ENCODE data around the gene PPP3CA.

Gene PPP3CA

GRCh38 chr4:101050837-101051205, 296.5 kb downstream of the PPP3CA start:
- H3K27me3 ChIP-seq (ENCODE audit: insufficient read depth, low read length) = no peaks in the 10 kb centered on the region
- no peak overlapping the region for H3K4ac ChIP-seq (ENCODE audit: low read depth, low read length)
- H4K8ac ChIP-seq (ENCODE audit: low read depth, low read length) = no peak overlapping the region
- H2AK5ac ChIP-seq (ENCODE audit: low read length) = no peak overlapping the region
- WGBS (ENCODE audit: extremely low coverage, insufficient coverage, insufficient read length) = no CpG with 5 or more reads among the region's 2 CpGs
- H3K4me1 ChIP-seq (ENCODE audit: control insufficient read depth in 1 of 2, insufficient read depth in 2 of 2, low read length in 2 of 2) = no peaks in the 10 kb centered on the region
- no peak overlapping the region for H3K27ac ChIP-seq (ENCODE audit: low read depth, low read length)
- no peak overlapping the region for H3K9ac ChIP-seq (ENCODE audit: low read length)
- H2AFZ ChIP-seq (ENCODE audit: insufficient read depth, low read length, poor library complexity) = no peak overlapping the region
- no peak overlapping the region for H3K4me3 ChIP-seq (ENCODE audit: low read depth, low read length)
- H4K12ac ChIP-seq (ENCODE audit: low read depth, low read length) = no peak overlapping the region
- no peak overlapping the region for H2BK12ac ChIP-seq (ENCODE audit: low read length)
- H3K9me3 ChIP-seq (ENCODE audit: insufficient read depth, low read depth, low read length) = no peaks in the 10 kb centered on the region
- H3K14ac ChIP-seq (ENCODE audit: low read length) = no peak overlapping the region
- no peak overlapping the region for H3K23ac ChIP-seq (ENCODE audit: low read length)
- no peak overlapping the region for H3K4me2 ChIP-seq (ENCODE audit: low read length)
- DNase-seq = no peak
- H3K36me3 ChIP-seq (ENCODE audit: control insufficient read depth in 1 of 2, insufficient read depth in 2 of 2, low read length in 2 of 2) = no peaks in the 10 kb centered on the region
- H4K91ac ChIP-seq (ENCODE audit: low read depth, low read length) = no peak overlapping the region
- no peak overlapping the region for H2BK5ac ChIP-seq (ENCODE audit: low read depth, low read length, poor library complexity)
- no peaks in the 10 kb centered on the region for H3K79me2 ChIP-seq (ENCODE audit: control insufficient read depth, insufficient read depth, low read length, poor library complexity)
- H3K18ac ChIP-seq (ENCODE audit: low read length) = no peak overlapping the region
- no peak overlapping the region for H2BK120ac ChIP-seq (ENCODE audit: insufficient read depth, low read length, poor library complexity)
- no peaks in the 10 kb centered on the region for H3K79me1 ChIP-seq (ENCODE audit: low read length)

GRCh38 chr4:101050088-101050836, 297.1 kb downstream of the PPP3CA start:
- Histone ChIP-seq H3K27me3 (ENCODE audit: insufficient read depth, low read length) (no peaks in the 10 kb centered on the region), H4K12ac (ENCODE audit: low read depth, low read length) (no peak overlapping the region), H2AFZ (ENCODE audit: insufficient read depth, low read length, poor library complexity) (no peak overlapping the region), H3K18ac (ENCODE audit: low read length) (no peak overlapping the region), H3K79me1 (ENCODE audit: low read length) (no peaks in the 10 kb centered on the region), H3K79me2 (ENCODE audit: control insufficient read depth, insufficient read depth, low read length, poor library complexity) (no peaks in the 10 kb centered on the region), H2BK120ac (ENCODE audit: insufficient read depth, low read length, poor library complexity) (no peak overlapping the region), H2BK5ac (ENCODE audit: low read depth, low read length, poor library complexity) (no peak overlapping the region), H3K4ac (ENCODE audit: low read depth, low read length) (no peak overlapping the region), H3K36me3 (ENCODE audit: control insufficient read depth in 1 of 2, insufficient read depth in 2 of 2, low read length in 2 of 2) (no peaks in the 10 kb centered on the region), H4K8ac (ENCODE audit: low read depth, low read length) (no peak overlapping the region), H3K4me2 (ENCODE audit: low read length) (no peak overlapping the region), H3K9me3 (ENCODE audit: insufficient read depth, low read depth, low read length) (no peaks in the 10 kb centered on the region), H3K14ac (ENCODE audit: low read length) (no peak overlapping the region), H2AK5ac (ENCODE audit: low read length) (no peak overlapping the region), H3K9ac (ENCODE audit: low read length) (no peak overlapping the region), H3K27ac (ENCODE audit: low read depth, low read length) (no peak overlapping the region), H3K4me3 (ENCODE audit: low read depth, low read length) (no peak overlapping the region), H3K23ac (ENCODE audit: low read length) (no peak overlapping the region), H3K4me1 (ENCODE audit: control insufficient read depth in 1 of 2, insufficient read depth in 2 of 2, low read length in 2 of 2) (no peaks in the 10 kb centered on the region), H2BK12ac (ENCODE audit: low read length) (no peak overlapping the region), H4K91ac (ENCODE audit: low read depth, low read length) (no peak overlapping the region)
- WGBS (ENCODE audit: extremely low coverage, insufficient coverage, insufficient read length) = no CpG with 5 or more reads among the region's 6 CpGs
- no peak for DNase-seq

- Histone ChIP-seq H3K4me2 (ENCODE audit: low read length) (no peak overlapping the region), H3K79me1 (ENCODE audit: low read length) (no peaks in the 10 kb centered on the region), H3K18ac (ENCODE audit: low read length) (no peak overlapping the region), H2AFZ (ENCODE audit: insufficient read depth, low read length, poor library complexity) (no peak overlapping the region), H3K36me3 (ENCODE audit: control insufficient read depth in 1 of 2, insufficient read depth in 2 of 2, low read length in 2 of 2) (no peaks in the 10 kb centered on the region), H3K27me3 (ENCODE audit: insufficient read depth, low read length) (no peaks in the 10 kb centered on the region), H3K23ac (ENCODE audit: low read length) (no peak overlapping the region), H3K79me2 (ENCODE audit: control insufficient read depth, insufficient read depth, low read length, poor library complexity) (no peaks in the 10 kb centered on the region), H3K14ac (ENCODE audit: low read length) (no peak overlapping the region), H4K8ac (ENCODE audit: low read depth, low read length) (no peak overlapping the region), H3K4me1 (ENCODE audit: control insufficient read depth in 1 of 2, insufficient read depth in 2 of 2, low read length in 2 of 2) (no peaks in the 10 kb centered on the region), H2AK5ac (ENCODE audit: low read length) (no peak overlapping the region), H4K91ac (ENCODE audit: low read depth, low read length) (no peak overlapping the region), H3K27ac (ENCODE audit: low read depth, low read length) (no peak overlapping the region), H2BK120ac (ENCODE audit: insufficient read depth, low read length, poor library complexity) (no peak overlapping the region), H3K9me3 (ENCODE audit: insufficient read depth, low read depth, low read length) (no peaks in the 10 kb centered on the region), H4K12ac (ENCODE audit: low read depth, low read length) (no peak overlapping the region), H3K9ac (ENCODE audit: low read length) (no peak overlapping the region), H3K4ac (ENCODE audit: low read depth, low read length) (no peak overlapping the region), H3K4me3 (ENCODE audit: low read depth, low read length) (no peak overlapping the region), H2BK5ac (ENCODE audit: low read depth, low read length, poor library complexity) (no peak overlapping the region), H2BK12ac (ENCODE audit: low read length) (no peak overlapping the region)
- no peak for DNase-seq
- WGBS (ENCODE audit: extremely low coverage, insufficient coverage, insufficient read length) = no CpG with 5 or more reads among the region's 5 CpGs
These were observed 297.8 kb downstream of the PPP3CA start for GRCh38 chr4:101049549-101050001.

DNA sequence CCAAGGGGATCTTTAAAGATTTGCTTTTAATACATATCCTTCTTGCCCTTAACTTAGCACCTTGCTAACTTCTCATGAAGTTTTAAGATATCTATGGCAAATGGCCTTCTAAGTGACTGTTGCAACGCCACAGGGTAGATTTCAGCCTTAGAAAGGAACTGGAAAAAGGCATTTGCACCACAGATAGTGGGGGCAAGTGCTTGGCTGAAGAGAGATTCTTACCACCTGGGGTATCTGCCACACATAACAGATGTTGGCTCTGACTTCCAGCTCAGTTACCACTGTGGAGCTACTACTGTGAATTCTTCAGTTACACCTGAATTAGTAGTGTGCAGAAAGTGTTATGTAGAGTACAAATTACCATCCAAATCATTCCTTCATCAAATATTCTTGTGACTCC, 302.6 kb downstream of the PPP3CA start:
- Histone ChIP-seq H3K4me2 (ENCODE audit: low read length) (no peak overlapping the region), H2BK5ac (ENCODE audit: low read depth, low read length, poor library complexity) (no peak overlapping the region), H3K18ac (ENCODE audit: low read length) (no peak overlapping the region), H3K9me3 (ENCODE audit: insufficient read depth, low read depth, low read length) (no peaks in the 10 kb centered on the region), H4K12ac (ENCODE audit: low read depth, low read length) (no peak overlapping the region), H3K4me3 (ENCODE audit: low read depth, low read length) (no peak overlapping the region), H3K4me1 (ENCODE audit: control insufficient read depth in 1 of 2, insufficient read depth in 2 of 2, low read length in 2 of 2) (no peaks in the 10 kb centered on the region), H3K14ac (ENCODE audit: low read length) (no peak overlapping the region), H3K36me3 (ENCODE audit: control insufficient read depth in 1 of 2, insufficient read depth in 2 of 2, low read length in 2 of 2) (no peaks in the 10 kb centered on the region), H4K8ac (ENCODE audit: low read depth, low read length) (no peak overlapping the region), H2AFZ (ENCODE audit: insufficient read depth, low read length, poor library complexity) (no peak overlapping the region), H3K9ac (ENCODE audit: low read length) (no peak overlapping the region), H3K79me1 (ENCODE audit: low read length) (no peaks in the 10 kb centered on the region), H2AK5ac (ENCODE audit: low read length) (no peak overlapping the region), H4K91ac (ENCODE audit: low read depth, low read length) (no peak overlapping the region), H2BK12ac (ENCODE audit: low read length) (no peak overlapping the region), H3K23ac (ENCODE audit: low read length) (no peak overlapping the region), H3K4ac (ENCODE audit: low read depth, low read length) (no peak overlapping the region), H2BK120ac (ENCODE audit: insufficient read depth, low read length, poor library complexity) (no peak overlapping the region), H3K79me2 (ENCODE audit: control insufficient read depth, insufficient read depth, low read length, poor library complexity) (no peaks in the 10 kb centered on the region), H3K27me3 (ENCODE audit: insufficient read depth, low read length) (no peaks in the 10 kb centered on the region), H3K27ac (ENCODE audit: low read depth, low read length) (no peak overlapping the region)
- DNase-seq = no peak
- no CpG with 5 or more reads among the region's 1 CpG for WGBS (ENCODE audit: extremely low coverage, insufficient coverage, insufficient read length)
